Sigmoid colon (tissue), 4 donors: ENCODE results near the gene FCAMR.

Experiments
- EP300 ChIP-seq, 4 donors: sonication (generic); formaldehyde crosslinking; IDR thresholded peaks; one replicate each; pipeline ENCODE4 v1.6.1; 2017; ENCODE audit warnings: antibody characterized with exemption in 4 of 4
- POLR2A ChIP-seq, 2 donors: fragments of 450-650 bp; IDR thresholded peaks; one replicate each; pipeline ENCODE4 v1.6.1; 2016; ENCODE audit warnings: antibody characterized with exemption in 2 of 2, mild to moderate bottlenecking in 2 of 2, moderate library complexity in 2 of 2
- POLR2AphosphoS5 ChIP-seq, 4 donors: sonication (generic); formaldehyde crosslinking; IDR thresholded peaks; one replicate each; pipeline ENCODE4 v1.6.1; 2017; ENCODE audit warnings: antibody characterized with exemption in 4 of 4
- TF ChIP-seq, protein P1 (sequence below), 4 experiments: fragments of 450-650 bp in 3 of 4; fragments of 200-600 bp in 1 of 4; IDR thresholded peaks; one replicate each; pipeline ENCODE4 v1.5.1; 2016 to 2019; ENCODE audit warnings: antibody characterized with exemption in 4 of 4, mild to moderate bottlenecking in 3 of 4, moderate library complexity in 2 of 4

DNA sequence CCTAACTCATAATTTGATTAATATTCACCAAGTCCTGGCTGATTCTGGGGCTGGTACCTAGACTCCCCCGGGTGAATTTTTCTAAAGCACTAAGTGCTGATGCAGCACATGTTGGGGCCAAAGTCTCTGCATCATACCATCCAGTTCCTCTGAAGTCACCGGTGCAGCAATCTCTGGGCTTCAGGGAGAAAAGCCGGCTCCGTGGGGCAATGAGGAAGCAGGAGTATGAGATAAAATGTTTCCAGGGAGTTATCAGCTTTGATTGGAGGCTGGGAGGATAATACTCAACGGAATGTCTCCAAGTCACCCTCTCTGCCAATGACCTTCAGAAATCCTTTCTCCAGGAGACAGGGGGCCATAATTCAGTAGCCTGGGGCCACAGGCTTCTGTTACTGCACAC lies 1.2 kb downstream of the FCAMR start:
- TF ChIP-seq, protein P1, sequence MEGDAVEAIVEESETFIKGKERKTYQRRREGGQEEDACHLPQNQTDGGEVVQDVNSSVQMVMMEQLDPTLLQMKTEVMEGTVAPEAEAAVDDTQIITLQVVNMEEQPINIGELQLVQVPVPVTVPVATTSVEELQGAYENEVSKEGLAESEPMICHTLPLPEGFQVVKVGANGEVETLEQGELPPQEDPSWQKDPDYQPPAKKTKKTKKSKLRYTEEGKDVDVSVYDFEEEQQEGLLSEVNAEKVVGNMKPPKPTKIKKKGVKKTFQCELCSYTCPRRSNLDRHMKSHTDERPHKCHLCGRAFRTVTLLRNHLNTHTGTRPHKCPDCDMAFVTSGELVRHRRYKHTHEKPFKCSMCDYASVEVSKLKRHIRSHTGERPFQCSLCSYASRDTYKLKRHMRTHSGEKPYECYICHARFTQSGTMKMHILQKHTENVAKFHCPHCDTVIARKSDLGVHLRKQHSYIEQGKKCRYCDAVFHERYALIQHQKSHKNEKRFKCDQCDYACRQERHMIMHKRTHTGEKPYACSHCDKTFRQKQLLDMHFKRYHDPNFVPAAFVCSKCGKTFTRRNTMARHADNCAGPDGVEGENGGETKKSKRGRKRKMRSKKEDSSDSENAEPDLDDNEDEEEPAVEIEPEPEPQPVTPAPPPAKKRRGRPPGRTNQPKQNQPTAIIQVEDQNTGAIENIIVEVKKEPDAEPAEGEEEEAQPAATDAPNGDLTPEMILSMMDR (IDR thresholded peaks at IDR 0.05), result no peak
- no peak for TF ChIP-seq POLR2A (IDR thresholded peaks at IDR 0.05)
- no peak for TF ChIP-seq POLR2AphosphoS5 (IDR thresholded peaks at IDR 0.05)
- TF ChIP-seq EP300 (IDR thresholded peaks at IDR 0.05), result no peak
